ENCODE results near the gene TUBA8.
A peak's percentile ranks its signal among the peaks of the same experiment; 100 is the strongest.
"Not testable (repeated sequence)": the region's sequence is repeated elsewhere in the genome, so short reads cannot be mapped to it uniquely, and the experiment has no call there.

The TUBA8 gene

DNA sequence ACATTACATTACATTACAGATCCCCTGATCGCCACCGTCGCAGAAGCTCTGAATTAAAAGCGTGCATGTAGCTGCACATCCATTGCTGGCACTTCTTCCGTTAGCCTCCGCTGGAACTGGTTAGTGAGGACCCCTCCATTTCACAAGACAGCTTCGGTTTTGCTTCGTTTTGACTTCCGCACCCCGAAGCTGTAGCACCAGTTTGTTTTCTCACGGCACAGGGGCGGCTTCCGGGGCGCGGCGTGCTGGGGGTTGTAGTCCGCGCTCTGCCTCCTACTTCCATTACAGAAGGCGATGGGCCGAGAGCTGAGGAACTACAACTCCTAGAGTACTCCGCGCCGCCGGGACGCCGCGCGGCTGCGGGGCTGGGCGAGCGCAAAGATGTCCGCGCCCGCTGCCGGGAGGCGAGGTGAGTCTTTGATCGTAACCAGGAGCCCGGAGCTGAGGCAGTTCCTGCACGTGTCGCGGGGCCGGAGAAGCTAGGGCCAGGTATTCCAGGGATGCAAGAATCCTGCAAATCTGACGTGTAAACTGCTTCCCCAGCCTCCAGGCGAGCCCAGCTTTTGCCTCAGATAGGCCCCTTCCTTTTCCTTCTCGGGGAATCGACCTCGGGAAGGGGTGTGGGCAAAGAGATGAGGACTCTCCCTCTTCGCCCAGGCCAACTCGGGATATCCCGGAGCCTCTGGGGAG lies 32.8 kb upstream of the TUBA8 start, which contains the start of gene PEX26:
Gene PEX26, plus strand, starts transcription at position 352 of the 690 bp plus-strand sequence. CDS start 387 bp downstream, outside the sequence.
- DNase-seq (ENCODE audit: low read depth), result peak; percentile 88

GRCh38 chr22:18078329-18079041 lies 32.1 kb upstream of the TUBA8 start:
- no peak for DNase-seq (ENCODE audit: low read depth)

DNA sequence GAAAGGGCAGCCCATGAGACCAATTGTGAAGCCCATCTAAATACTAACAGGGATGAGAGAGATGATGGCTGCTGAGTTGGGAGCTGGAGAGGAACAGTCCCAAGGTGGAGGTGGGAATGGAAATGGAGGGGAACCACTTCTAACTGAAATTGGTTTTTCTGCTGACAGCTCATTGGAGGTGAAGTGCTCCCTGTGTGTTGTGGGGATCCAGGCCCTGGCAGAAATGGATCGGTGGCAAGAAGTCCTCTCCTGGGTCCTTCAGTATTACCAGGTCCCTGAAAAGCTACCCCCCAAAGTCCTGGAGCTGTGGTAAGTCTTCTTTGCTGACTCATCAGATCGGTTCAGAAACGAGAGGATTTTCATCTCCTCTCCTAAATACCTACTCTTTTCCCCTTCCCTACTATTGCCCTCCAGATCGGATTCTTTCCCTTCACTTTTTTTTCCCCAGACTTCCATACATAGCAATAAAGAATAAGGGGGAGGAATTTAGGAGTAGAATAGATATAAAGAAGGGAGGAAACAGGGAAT lies 30.8 kb upstream of the TUBA8 start:
- no peak for DNase-seq (ENCODE audit: low read depth)

GRCh38 chr22:18081416-18081815 lies 29.2 kb upstream of the TUBA8 start:
- no peak for DNase-seq (ENCODE audit: low read depth)

DNA sequence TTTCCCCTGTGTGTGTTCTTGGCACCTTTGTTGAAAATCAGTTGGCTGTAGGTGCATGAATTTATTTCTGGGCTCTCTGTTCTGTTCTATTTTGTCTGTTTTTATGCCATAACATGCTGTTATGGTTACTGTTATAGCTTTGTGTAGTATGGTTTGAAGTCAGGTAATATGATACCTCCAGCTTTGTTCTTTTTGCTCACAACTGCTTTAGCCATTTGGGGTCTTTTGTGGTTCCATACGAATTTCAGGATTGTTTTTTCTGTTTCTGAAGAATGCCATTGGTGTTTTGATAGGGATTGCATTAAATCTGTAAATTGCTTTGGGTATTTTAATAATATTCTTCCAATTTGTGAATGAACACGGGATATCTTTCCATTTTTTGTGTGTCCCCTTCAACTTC lies 28.1 kb upstream of the TUBA8 start:
- DNase-seq (ENCODE audit: low read depth), result no peak

DNA sequence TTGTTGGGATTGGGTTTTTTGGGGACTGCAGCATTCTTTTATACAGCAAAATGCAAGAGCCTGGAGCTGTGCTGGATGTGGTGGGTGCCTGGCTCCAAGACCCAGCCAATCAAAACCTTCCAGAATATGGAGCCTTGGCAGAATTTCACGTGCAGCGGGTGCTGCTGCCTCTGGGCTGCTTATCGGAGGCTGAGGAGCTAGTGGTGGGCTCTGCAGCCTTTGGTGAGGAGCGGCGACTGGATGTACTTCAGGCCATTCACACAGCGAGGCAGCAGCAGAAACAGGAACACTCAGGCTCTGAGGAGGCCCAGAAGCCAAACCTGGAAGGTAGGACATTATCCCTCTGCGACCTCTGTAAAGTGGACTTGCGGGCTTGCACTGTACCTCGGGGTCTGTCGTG lies 27.2 kb upstream of the TUBA8 start:
- no peak for DNase-seq (ENCODE audit: low read depth)

GRCh38 chr22:18085188-18085587 lies 25.4 kb upstream of the TUBA8 start:
- no peak for DNase-seq (ENCODE audit: low read depth)

GRCh38 chr22:18087350-18087855 lies 23.2 kb upstream of the TUBA8 start:
- no peak for DNase-seq (ENCODE audit: low read depth)

DNA sequence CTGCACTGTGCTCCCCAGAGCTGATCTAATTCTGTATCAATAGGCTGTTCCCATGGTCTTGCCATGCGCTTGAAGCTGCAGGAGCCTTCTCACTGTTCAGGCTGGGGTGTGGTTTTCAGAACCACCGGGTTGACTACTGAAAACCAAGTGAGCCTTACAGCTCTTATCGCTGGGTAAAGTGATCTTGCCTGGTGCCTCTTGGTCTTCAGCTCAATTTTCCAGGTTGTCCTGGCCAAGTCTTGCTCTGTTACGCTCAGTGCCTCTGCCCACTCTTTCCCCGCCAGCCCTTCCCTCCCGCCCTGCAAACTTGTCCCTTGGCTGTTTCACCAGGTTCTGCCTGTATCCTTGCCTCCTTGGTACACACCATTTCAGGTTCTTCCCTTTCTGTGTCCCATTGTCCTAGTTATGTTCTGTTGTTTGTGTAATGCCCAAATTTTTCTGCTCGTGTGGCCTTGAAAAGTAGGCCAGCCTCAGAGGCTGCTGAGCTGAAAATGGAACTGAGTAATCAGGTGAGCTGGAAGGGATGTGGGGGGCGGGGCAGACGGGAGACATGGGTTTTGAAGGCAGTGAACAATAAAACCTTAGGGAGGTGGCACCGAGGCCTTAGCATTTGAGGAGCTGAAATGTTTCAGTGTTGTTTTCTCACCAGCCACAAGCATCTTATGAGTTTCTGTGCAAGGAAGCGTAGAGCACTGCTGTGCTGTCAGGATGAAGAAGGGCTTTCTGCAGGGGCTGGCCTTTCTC lies 21.6 kb upstream of the TUBA8 start:
- DNase-seq (ENCODE audit: low read depth), result no peak

DNA sequence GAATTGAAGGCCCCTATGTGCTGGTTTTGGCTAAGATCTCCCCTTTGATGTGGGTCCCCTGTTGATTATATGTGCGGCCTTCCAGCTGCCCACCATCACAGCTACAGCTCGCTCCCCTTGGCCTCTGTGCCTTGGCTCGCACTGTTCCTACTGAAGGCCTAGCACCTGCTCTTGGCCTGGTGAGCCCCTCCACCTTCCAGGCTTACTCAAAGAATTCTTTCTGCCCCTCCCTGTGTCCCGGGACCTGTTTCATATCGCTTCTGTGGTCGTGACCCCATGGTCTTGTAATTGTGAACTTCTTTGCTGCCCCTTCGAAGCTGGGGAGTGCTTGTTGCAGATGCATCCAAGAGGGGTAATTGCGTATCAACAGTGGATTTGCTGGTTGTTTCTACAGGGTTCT lies 20.3 kb upstream of the TUBA8 start:
- no peak for DNase-seq (ENCODE audit: low read depth)

- DNase-seq (ENCODE audit: low read depth), result no peak
Measured at GRCh38 chr22:18091478-18091877, 19.1 kb upstream of the TUBA8 start.

DNA sequence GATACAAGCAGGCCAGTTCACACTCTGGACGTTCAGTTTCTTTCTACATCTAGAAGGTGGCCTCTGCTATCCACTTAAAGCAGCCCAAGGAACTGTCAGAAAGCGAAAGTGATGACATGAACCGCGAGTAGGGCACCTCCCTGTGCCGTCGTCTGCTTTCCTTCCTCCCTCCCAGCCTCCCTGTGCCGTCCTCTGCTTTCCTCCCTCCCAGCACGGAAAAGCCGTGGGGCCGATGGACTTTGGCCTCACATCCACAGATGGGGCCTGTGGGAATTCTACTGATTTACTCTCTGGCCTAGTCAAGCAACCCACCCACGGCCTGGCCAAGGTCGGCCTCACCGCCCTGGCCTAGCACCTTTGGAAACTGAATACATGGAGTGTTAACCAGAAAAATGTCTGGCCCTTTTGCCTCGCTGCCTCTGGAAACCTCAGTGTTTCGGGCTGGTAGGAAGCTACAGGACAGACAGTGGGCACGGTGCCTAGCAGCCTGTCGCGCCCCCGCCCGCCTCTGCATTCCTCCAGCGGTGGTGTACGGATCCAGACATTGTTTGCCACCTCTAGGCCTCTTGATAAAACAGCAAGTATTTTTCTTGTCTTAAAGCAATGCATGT lies 18.6 kb upstream of the TUBA8 start:
- DNase-seq (ENCODE audit: low read depth), result no peak

DNA sequence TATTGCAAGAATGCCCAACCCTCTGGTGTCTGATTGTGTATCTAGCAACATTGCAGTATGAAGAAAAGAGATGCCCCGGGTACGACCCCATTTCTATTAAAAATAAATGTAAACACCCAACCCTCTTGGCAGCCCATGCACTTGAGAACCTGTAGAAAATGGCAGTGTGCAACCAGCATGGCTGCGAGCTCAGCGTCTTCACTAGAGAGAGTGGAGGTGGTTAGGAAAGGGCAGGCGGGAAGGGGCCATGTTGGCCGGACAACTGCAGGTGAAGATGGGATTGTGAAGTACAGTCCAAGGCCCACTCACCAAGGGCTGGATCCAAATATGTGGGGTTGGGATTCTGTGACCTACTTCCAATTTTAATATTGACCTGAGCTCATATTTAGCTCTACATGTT lies 16.9 kb upstream of the TUBA8 start:
- DNase-seq (ENCODE audit: low read depth), result no peak

GRCh38 chr22:18095101-18095805 lies 15.4 kb upstream of the TUBA8 start:
- no peak for DNase-seq (ENCODE audit: low read depth)

DNA sequence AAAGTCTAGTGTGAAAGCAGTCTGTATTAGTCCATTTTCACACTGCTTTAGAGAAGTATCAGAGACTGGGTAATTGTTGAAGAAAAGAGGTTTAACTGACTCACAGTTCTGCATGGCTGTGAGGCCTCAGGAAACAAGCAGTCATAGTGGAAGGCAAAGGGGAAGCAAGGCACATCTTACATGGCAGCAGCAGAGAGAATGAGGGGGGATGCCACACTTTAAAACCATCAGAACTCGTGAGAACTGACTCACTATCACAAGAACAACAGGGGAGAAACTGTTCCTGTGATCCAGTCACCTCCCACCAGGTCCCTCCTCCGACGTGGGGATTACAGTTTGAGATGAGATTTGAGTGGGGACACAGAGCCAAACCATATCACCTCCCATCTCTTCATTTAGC lies 13.8 kb upstream of the TUBA8 start:
- no peak for DNase-seq (ENCODE audit: low read depth)

DNA sequence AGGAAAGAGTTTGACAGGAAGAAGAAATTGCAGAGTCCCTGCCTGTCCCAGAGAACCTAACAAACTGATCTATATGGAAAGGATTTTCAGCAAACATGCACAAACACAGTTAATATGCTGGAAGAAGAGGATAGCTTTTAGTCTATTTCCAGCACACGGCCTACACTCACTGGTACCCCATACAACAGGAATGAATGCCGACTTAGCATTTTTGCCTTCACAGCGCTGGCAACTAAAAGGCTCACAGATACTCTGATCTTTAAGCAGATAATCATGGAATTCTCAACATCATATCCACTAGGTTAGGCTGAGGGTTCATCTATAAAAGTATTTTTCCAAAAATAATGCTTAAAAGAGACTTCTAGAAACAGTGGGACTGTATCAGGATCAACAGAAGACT lies 9.8 kb upstream of the TUBA8 start:
- no peak for DNase-seq (ENCODE audit: low read depth)

GRCh38 chr22:18101536-18101935 lies 9.1 kb upstream of the TUBA8 start:
- no peak for DNase-seq (ENCODE audit: low read depth)

GRCh38 chr22:18103527-18104269 lies 6.9 kb upstream of the TUBA8 start:
- DNase-seq (ENCODE audit: low read depth), result no peak

- no peak for DNase-seq (ENCODE audit: low read depth)
Measured at GRCh38 chr22:18104566-18104965, 6.0 kb upstream of the TUBA8 start.

DNA sequence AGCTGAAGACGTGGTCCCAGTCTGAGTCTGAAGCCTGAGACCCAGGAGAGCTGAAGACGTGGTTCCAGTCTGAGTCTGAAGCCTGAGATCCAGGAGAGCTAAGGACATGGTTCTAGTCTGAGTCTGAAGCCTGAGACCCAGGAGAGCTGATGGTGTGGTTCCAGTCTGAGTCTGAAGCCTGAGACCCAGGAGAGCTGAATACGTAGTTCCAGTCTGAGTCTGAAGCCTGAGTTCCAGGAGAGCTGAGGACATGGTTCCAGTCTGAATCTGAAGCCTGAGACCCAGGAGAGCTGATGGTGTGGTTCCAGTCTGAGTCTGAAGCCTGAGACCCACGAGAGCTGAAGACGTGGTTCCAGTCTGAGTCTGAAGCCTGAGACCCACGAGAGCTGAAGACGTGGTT lies 4.6 kb upstream of the TUBA8 start:
- DNase-seq (ENCODE audit: low read depth), result not testable (repeated sequence)

Data from stimulated activated CD8-positive, alpha-beta memory T cell treated with anti-CD3 and anti-CD28 coated beads, Interleukin-12 subunit alpha, Interleukin-12 subunit beta, amount 100 ng/mL, for 1 hour (primary cell).